IMR-90 (cell line): ENCODE results near the gene CHN2. TPM values are rescaled to one million over a fixed set of nuclear protein-coding genes. Genes with fewer than 3 reads are reported as not detected.

Experiments used
- ATAC-seq: fragments of 200-7000 bp; cut with Tn5 transposase; 2 replicates; pipeline ENCODE4 v1.9.1; 2020; ENCODE audit warnings: low read depth, mild to moderate bottlenecking, moderate library complexity
- BruUV-seq: library from RNA; stranded (reverse); fragments of 400-500 nt; replicated peaks from 2 replicates; lab custom pipeline; 2021; lab: Mats Ljungman, UMichigan
- CTCF ChIA-PET: fragments of 300-600 bp; formaldehyde crosslinking; extraction: SDS; loops from one replicate; lab custom pipeline; 2021; ENCODE audit warnings: antibody characterized with exemption; lab: Yijun Ruan, JAX
- POLR2A ChIA-PET: fragments of 300-600 bp; sonication (Branson Sonifier 250); formaldehyde crosslinking; loops from one replicate; lab custom pipeline; 2022; ENCODE audit warnings: antibody characterized with exemption; ENCODE audit not compliant: unreplicated experiment; lab: Charles Lee
- DNase-seq: peaks from one replicate; pipeline ENCODE4 v3.0.0; 2013
- H2AFZ ChIP-seq: replicated peaks from 2 replicates; pipeline ENCODE3; 2013; ENCODE audit warnings: low read length, mild to moderate bottlenecking; ENCODE audit not compliant: poor library complexity
- H2AK5ac ChIP-seq: 2 replicates; pipeline ENCODE4 v1.6.1; 2013; ENCODE audit warnings: low read depth, low read length, inconsistent platforms
- H2AK9ac ChIP-seq: replicated peaks from 2 replicates; pipeline ENCODE3; 2013; ENCODE audit warnings: mild to moderate bottlenecking, low read depth, low read length, moderate library complexity; ENCODE audit not compliant: poor library complexity
- H2BK120ac ChIP-seq: 2 replicates; pipeline ENCODE4 v1.6.1; 2013; ENCODE audit warnings: low read depth, low read length, inconsistent platforms
- H2BK15ac ChIP-seq: 3 replicates; pipeline ENCODE4 v1.6.1; 2013; ENCODE audit warnings: low read depth, low read length, inconsistent platforms
- H2BK20ac ChIP-seq: 2 replicates; pipeline ENCODE4 v1.6.1; 2013; ENCODE audit warnings: low read depth, mild to moderate bottlenecking, inconsistent platforms, low read length, moderate library complexity
- H2BK5ac ChIP-seq: 2 replicates; pipeline ENCODE4 v1.6.1; 2013; ENCODE audit warnings: mild to moderate bottlenecking, low read depth, low read length, inconsistent platforms; ENCODE audit not compliant: poor library complexity, severe bottlenecking
- H3K14ac ChIP-seq: replicated peaks from 2 replicates; pipeline ENCODE4 v1.6.1; 2013; ENCODE audit warnings: low read depth, low read length, inconsistent platforms
- H3K18ac ChIP-seq: 2 replicates; pipeline ENCODE4 v1.6.1; 2013; ENCODE audit warnings: low read depth, low read length, control low read depth
- H3K23ac ChIP-seq: 2 replicates; pipeline ENCODE4 v1.6.1; 2013; ENCODE audit warnings: low read depth, low read length, inconsistent platforms
- H3K27ac ChIP-seq: 2 replicates; pipeline ENCODE4 v1.5.1; 2013; ENCODE audit warnings: mild to moderate bottlenecking, control low read depth, low read length; ENCODE audit not compliant: insufficient read depth
- H3K27me3 ChIP-seq: 2 replicates; pipeline ENCODE4 v1.6.1; 2013; ENCODE audit warnings: low read length; ENCODE audit not compliant: control insufficient read depth, insufficient read depth
- H3K36me3 ChIP-seq: 2 replicates; pipeline ENCODE4 v1.6.1; 2013; ENCODE audit warnings: low read length, mixed read lengths; ENCODE audit not compliant: control insufficient read depth, insufficient read depth
- H3K4ac ChIP-seq: 2 replicates; pipeline ENCODE4 v1.6.1; 2013; ENCODE audit warnings: low read depth, low read length, inconsistent platforms
- H3K4me1 ChIP-seq: 2 replicates; pipeline ENCODE4 v1.6.1; 2013; ENCODE audit warnings: low read length, mixed read lengths; ENCODE audit not compliant: control insufficient read depth, insufficient read depth
- H3K4me2 ChIP-seq: 2 replicates; pipeline ENCODE4 v1.6.1; 2013; ENCODE audit warnings: low read depth, mild to moderate bottlenecking, control low read depth, low read length, moderate library complexity
- H3K4me3 ChIP-seq: 2 replicates; pipeline ENCODE4 v1.5.1; 2013; ENCODE audit warnings: low read depth, mild to moderate bottlenecking, control low read depth, low read length, moderate library complexity; ENCODE audit not compliant: insufficient read depth
- H3K56ac ChIP-seq: 2 replicates; pipeline ENCODE4 v1.6.1; 2013; ENCODE audit warnings: low read length, inconsistent platforms; ENCODE audit not compliant: insufficient read depth; ENCODE audit errors: extremely low read depth
- H3K79me1 ChIP-seq, 2 experiments: 2 replicates each; pipeline ENCODE4 v1.6.1; 2013; ENCODE audit warnings: low read length in 2 of 2, inconsistent platforms in 1 of 2, low read depth in 1 of 2
- H3K9ac ChIP-seq: 2 replicates; pipeline ENCODE4 v1.6.1; 2013; ENCODE audit warnings: low read depth, low read length, control low read depth
- H3K9me1 ChIP-seq: 2 replicates; pipeline ENCODE4 v1.6.1; 2013; ENCODE audit warnings: low read length, inconsistent platforms; ENCODE audit not compliant: insufficient read depth
- H3K9me3 ChIP-seq: 2 replicates; pipeline ENCODE4 v1.6.1; 2013; ENCODE audit warnings: low read length; ENCODE audit not compliant: control insufficient read depth, insufficient read depth
- H4K20me1 ChIP-seq: 2 replicates; pipeline ENCODE4 v1.6.1; 2013; ENCODE audit warnings: low read length, inconsistent platforms; ENCODE audit not compliant: insufficient read depth
- H4K5ac ChIP-seq: 2 replicates; pipeline ENCODE4 v1.6.1; 2013; ENCODE audit warnings: mild to moderate bottlenecking, low read depth, low read length, control low read depth
- H4K8ac ChIP-seq, 2 experiments: 2 replicates each; pipeline ENCODE4 v1.6.1; 2013; ENCODE audit warnings: low read depth in 2 of 2, low read length in 2 of 2, control low read depth in 1 of 2, inconsistent platforms in 1 of 2
- H4K91ac ChIP-seq: 2 replicates; pipeline ENCODE4 v1.6.1; 2013; ENCODE audit warnings: low read depth, low read length, inconsistent platforms; ENCODE audit not compliant: insufficient read depth
- BHLHE40 ChIP-seq: fragments of 150-350 bp; IDR thresholded peaks from 2 replicates; pipeline ENCODE4 v1.6.1; 2016; ENCODE audit warnings: mild to moderate bottlenecking, low read depth, low read length
- CEBPB ChIP-seq: IDR thresholded peaks from 2 replicates; pipeline ENCODE4 v1.6.1; 2012; ENCODE audit warnings: low read depth, low read length, improper control_type of control experiment
- CHD1 ChIP-seq: IDR thresholded peaks from 2 replicates; pipeline ENCODE4 v1.6.1; 2012; ENCODE audit warnings: low read depth, low read length, improper control_type of control experiment
- CTCF ChIP-seq: conservative IDR thresholded peaks from 2 replicates; pipeline ENCODE4 v1.5.1; 2012; ENCODE audit warnings: mild to moderate bottlenecking, low read depth, low read length, improper control_type of control experiment
- ELK1 ChIP-seq: fragments of 150-350 bp; IDR thresholded peaks from 2 replicates; pipeline ENCODE4 v1.6.1; 2016; ENCODE audit warnings: low read depth, mild to moderate bottlenecking, low read length, moderate library complexity, borderline replicate concordance
- MAFK ChIP-seq: IDR thresholded peaks from 2 replicates; pipeline ENCODE4 v1.6.1; 2012; ENCODE audit warnings: low read depth, low read length, improper control_type of control experiment
- MAZ ChIP-seq: IDR thresholded peaks from 2 replicates; pipeline ENCODE4 v1.6.1; 2012; ENCODE audit warnings: low read depth, mild to moderate bottlenecking, low read length, improper control_type of control experiment, moderate library complexity, borderline replicate concordance
- MXI1 ChIP-seq: IDR thresholded peaks from 2 replicates; pipeline ENCODE4 v1.6.1; 2012; ENCODE audit warnings: low read depth, mild to moderate bottlenecking, low read length, moderate library complexity, borderline replicate concordance
- NFE2L2 ChIP-seq: fragments of 150-350 bp; IDR thresholded peaks from 2 replicates; pipeline ENCODE4 v1.6.1; 2016; ENCODE audit warnings: low read depth, mild to moderate bottlenecking, low read length
- POLR2A ChIP-seq: IDR thresholded peaks from 2 replicates; pipeline ENCODE4 v1.6.1; 2012; ENCODE audit warnings: mild to moderate bottlenecking, low read depth, low read length
- RCOR1 ChIP-seq: IDR thresholded peaks from 2 replicates; pipeline ENCODE4 v1.6.1; 2012; ENCODE audit warnings: mild to moderate bottlenecking, low read length, improper control_type of control experiment; ENCODE audit not compliant: insufficient replicate concordance
- RFX5 ChIP-seq: IDR thresholded peaks from 2 replicates; pipeline ENCODE4 v1.8.0; 2012; ENCODE audit warnings: low read depth, mild to moderate bottlenecking, low read length, moderate library complexity
- SMC3 ChIP-seq: fragments of 150-350 bp; IDR thresholded peaks from 2 replicates; pipeline ENCODE4 v1.6.1; 2016; ENCODE audit warnings: low read depth, mild to moderate bottlenecking, antibody characterized with exemption, low read length, moderate library complexity
- WGBS, 2 experiments: methylation state at CpG; one replicate each; pipeline versions ENCODE4 v1.1.5 to v1.1.7; 2013; ENCODE audit warnings: missing lambda C conversion rate in 2 of 2; ENCODE audit not compliant: insufficient read length in 1 of 2; ENCODE audit errors: extremely low coverage in 2 of 2; 5-methylcytosine and 5-hydroxymethylcytosine counted together
- dilution Hi-C: fragments of 300-500 bp; cut with HindIII; formaldehyde crosslinking; loops from one replicate; pipeline ENCODE4 v1.14.3; 2018; ENCODE audit warnings: low sequenced_read_pairs; ENCODE audit not compliant: unreplicated experiment
- in situ Hi-C: fragments of 300-500 bp; cut with MboI; formaldehyde crosslinking; loops from 3 replicates; pipeline ENCODE4 v1.14.3; 2019; ENCODE audit warnings: low sequenced_read_pairs, inconsistent platforms, mixed read lengths
- intact Hi-C: fragments of 100-400 bp; cut with micrococcal nuclease; formaldehyde crosslinking; loops from 2 replicates; pipeline ENCODE4 v1.10.0; 2022
- polyA plus RNA-seq, 3 experiments: library from polyadenylated mRNA; depleted of rRNA; stranded (reverse); fragments of >200 nt; gene quantifications; 2 replicates each; pipeline ENCODE4 v1.2.3, GENCODE V29; 2012; ENCODE audit warnings: low replicate concordance in 1 of 3
- total RNA-seq: library from RNA; depleted of rRNA; stranded (reverse); fragments of >200 nt; gene quantifications from 2 replicates; pipeline ENCODE4 v1.2.3, GENCODE V29; 2012
- TF ChIP-seq, protein P1 (sequence below): fragments of 150-350 bp; IDR thresholded peaks from 2 replicates; pipeline ENCODE4 v1.6.1; 2017; ENCODE audit warnings: mild to moderate bottlenecking, antibody characterized with exemption, low read length, low read depth

The CHN2 gene
- total and polyA plus RNA-seq, 2 of the 4 experiments (the other 2 are of a cell fraction) = not detected

DNA sequence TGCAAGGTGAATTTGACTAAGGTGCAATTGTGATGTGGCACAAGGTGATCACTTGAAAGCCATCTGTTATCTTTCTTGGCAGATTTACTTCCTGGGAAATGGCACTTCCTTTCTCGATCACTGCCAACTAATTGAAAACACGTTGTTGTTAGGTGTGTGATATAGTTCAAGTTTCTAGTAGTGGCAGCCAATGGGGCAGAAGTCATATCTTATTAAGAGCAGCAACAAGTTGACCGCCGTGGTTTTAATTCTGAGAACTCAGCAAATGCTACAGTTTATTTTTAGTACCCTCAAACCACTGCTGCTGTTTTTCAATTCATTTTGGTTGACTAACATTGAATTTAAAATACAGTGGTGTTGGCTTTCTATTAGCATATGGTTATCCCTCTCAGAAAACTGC, 1.6 kb downstream of the CHN2 start (continued):
- TF ChIP-seq CHD1 = no peak

DNA sequence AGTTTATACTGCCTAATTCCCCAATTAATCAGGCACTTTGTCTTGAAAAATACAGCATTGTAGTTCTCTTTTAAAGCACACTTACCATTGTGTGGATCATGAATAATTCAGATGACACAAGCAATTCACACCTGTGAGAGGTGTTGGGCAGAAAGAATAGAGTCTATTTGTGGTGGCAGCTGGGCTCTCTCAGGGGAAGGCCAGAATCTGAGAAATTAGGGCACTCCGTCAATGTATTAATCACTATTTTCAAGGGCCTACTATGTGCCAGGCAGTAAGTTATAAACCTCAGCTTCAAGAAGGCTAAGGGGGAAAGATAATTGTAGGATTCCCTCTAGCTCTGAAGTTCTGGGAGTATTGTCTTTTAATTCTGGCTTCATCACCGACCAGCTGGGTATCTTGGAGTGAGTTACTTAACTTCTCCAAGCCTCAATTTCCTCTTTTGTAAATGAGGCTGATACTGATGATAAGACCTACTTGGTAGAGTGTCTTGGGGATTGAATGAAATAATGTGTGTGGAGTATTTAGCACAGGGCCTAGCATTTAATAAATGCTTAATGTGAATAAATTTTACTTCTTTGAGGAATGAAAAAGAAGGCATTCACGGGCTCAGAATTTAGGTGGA, 2.5 kb downstream of the CHN2 start:
- H3K14ac ChIP-seq = no peak overlapping the region
- no peak overlapping the region for H4K5ac ChIP-seq
- ATAC-seq = no peak
- POLR2A ChIA-PET = no interaction called here
- no peak overlapping the region for H2BK15ac ChIP-seq
- no peaks in the 10 kb centered on the region; the same call in 1 of the 2 replicates for H4K20me1 ChIP-seq
- no peaks in the 10 kb centered on the region for H3K79me1 ChIP-seq
- H2BK5ac ChIP-seq = no peak overlapping the region
- H3K18ac ChIP-seq = no peak overlapping the region
- no peak overlapping the region for H3K9ac ChIP-seq
- no peak overlapping the region for H3K4me3 ChIP-seq
- peaks cover 28% of the 10 kb centered on the region for H3K27me3 ChIP-seq
- H3K23ac ChIP-seq = no peak overlapping the region
- H3K4ac ChIP-seq = no peak overlapping the region
- no TSS peak for BruUV-seq
- no peak for DNase-seq
- H3K4me2 ChIP-seq = no peak overlapping the region
- no peak overlapping the region for H2BK120ac ChIP-seq
- no peak overlapping the region for H4K91ac ChIP-seq
- H2AK9ac ChIP-seq = no peak overlapping the region
- no peaks in the 10 kb centered on the region for H3K9me3 ChIP-seq
- no peaks in the 10 kb centered on the region for H3K9me1 ChIP-seq
- in situ Hi-C loops = no loop called here
- no peak overlapping the region for H2BK20ac ChIP-seq
- H3K56ac ChIP-seq = no peak overlapping the region
- WGBS, 2 experiments = no CpG with 5 or more reads among the region's 3 CpGs
- no peak overlapping the region for H4K8ac ChIP-seq
- H3K27ac ChIP-seq = no peak overlapping the region
- H2AK5ac ChIP-seq = no peak overlapping the region
- H3K36me3 ChIP-seq = no peaks in the 10 kb centered on the region
- dilution Hi-C loops = no loop called here
- intact Hi-C loops = no loop called here
- no peaks in the 10 kb centered on the region for H3K4me1 ChIP-seq
- no peak overlapping the region for H2AFZ ChIP-seq
- CTCF ChIA-PET = no interaction called here
- no peak for TF ChIP-seq ELK1
- TF ChIP-seq MXI1 = no peak
- TF ChIP-seq MAZ = no peak
- TF ChIP-seq RFX5 = no peak
- TF ChIP-seq POLR2A = no peak
- TF ChIP-seq MAFK = no peak
- no peak for TF ChIP-seq CEBPB
- TF ChIP-seq BHLHE40 = no peak
- TF ChIP-seq CHD1 = no peak
- TF ChIP-seq, protein P1, sequence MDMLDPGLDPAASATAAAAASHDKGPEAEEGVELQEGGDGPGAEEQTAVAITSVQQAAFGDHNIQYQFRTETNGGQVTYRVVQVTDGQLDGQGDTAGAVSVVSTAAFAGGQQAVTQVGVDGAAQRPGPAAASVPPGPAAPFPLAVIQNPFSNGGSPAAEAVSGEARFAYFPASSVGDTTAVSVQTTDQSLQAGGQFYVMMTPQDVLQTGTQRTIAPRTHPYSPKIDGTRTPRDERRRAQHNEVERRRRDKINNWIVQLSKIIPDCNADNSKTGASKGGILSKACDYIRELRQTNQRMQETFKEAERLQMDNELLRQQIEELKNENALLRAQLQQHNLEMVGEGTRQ = no peak
- TF ChIP-seq NFE2L2 = no peak
- TF ChIP-seq SMC3 = no peak
- TF ChIP-seq RCOR1 = no peak
- no peak for TF ChIP-seq CTCF
